Choroid plexus epithelial cell (primary cell): ENCODE measurements around the gene KRT35.
A peak's percentile ranks its signal among the peaks of the same experiment; 100 is the strongest.

ENCODE experiments used
- DNase-seq: peaks from one replicate; pipeline ENCODE4 v3.0.0-alpha.2; 2010; ENCODE audit warnings: low read depth
- H3K4me3 ChIP-seq: 2 replicates; pipeline ENCODE4 v1.5.1; 2011; ENCODE audit warnings: low read depth, mild to moderate bottlenecking, control low read depth, low read length, moderate library complexity
- TF ChIP-seq, protein P1 (sequence below): conservative IDR thresholded peaks from 2 replicates; pipeline ENCODE4 v1.5.1; 2011; ENCODE audit warnings: low read depth, mild to moderate bottlenecking, control low read depth, inconsistent platforms, low read length, moderate library complexity

Gene KRT35

GRCh38 chr17:41466988-41467387 is 14.0 kb downstream of the KRT35 start, which contains the start of gene KRT32:
TSS of gene KRT32 (minus strand) at chr17:41467386. CDS start at chr17:41467325, 61 bp downstream.
- DNase-seq, result no peak
- TF ChIP-seq, protein P1, sequence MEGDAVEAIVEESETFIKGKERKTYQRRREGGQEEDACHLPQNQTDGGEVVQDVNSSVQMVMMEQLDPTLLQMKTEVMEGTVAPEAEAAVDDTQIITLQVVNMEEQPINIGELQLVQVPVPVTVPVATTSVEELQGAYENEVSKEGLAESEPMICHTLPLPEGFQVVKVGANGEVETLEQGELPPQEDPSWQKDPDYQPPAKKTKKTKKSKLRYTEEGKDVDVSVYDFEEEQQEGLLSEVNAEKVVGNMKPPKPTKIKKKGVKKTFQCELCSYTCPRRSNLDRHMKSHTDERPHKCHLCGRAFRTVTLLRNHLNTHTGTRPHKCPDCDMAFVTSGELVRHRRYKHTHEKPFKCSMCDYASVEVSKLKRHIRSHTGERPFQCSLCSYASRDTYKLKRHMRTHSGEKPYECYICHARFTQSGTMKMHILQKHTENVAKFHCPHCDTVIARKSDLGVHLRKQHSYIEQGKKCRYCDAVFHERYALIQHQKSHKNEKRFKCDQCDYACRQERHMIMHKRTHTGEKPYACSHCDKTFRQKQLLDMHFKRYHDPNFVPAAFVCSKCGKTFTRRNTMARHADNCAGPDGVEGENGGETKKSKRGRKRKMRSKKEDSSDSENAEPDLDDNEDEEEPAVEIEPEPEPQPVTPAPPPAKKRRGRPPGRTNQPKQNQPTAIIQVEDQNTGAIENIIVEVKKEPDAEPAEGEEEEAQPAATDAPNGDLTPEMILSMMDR, result no peak
- H3K4me3 ChIP-seq, result no peak within 1 kb of the TSS

- DNase-seq, result peak; percentile 69
- no peak overlapping the region for H3K4me3 ChIP-seq
- TF ChIP-seq, protein P1, result no peak
Observed at GRCh38 chr17:41464682-41465081, 16.3 kb downstream of the KRT35 start.

GRCh38 chr17:41464173-41464572 is 16.8 kb downstream of the KRT35 start:
- DNase-seq, result no peak
- TF ChIP-seq, protein P1, result no peak
- no peak overlapping the region for H3K4me3 ChIP-seq

- TF ChIP-seq, protein P1, result no peak
Observed at GRCh38 chr17:41463746-41464145, 17.2 kb downstream of the KRT35 start.

DNA sequence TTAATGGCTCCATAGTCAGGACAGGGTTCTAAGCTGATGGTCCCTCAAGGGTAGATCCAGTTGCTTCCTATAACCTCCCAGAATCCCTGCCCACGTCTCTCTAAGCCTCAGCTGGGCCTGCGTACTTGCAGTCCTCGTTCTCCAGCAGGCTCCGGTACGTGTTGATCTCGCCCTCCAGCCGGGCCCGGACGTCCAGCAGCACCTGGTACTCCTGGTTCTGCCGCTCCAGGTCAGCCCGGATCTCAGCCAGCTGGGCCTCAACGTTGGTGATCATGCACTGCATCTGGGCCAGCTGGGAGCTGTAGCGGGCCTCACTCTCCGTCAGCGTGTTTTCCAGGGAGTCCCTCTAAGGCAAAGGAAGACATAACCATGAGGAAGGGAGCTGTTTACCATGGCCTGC is 18.2 kb downstream of the KRT35 start:
- TF ChIP-seq, protein P1, result no peak
- no peak overlapping the region for H3K4me3 ChIP-seq
- no peak for DNase-seq

More at GRCh38 chr17:41463746-41464145, 17.2 kb downstream of the KRT35 start:
- DNase-seq, result no peak
- no peak overlapping the region for H3K4me3 ChIP-seq

- DNase-seq, result no peak
- TF ChIP-seq, protein P1, result no peak
- H3K4me3 ChIP-seq, result no peak overlapping the region
Observed at GRCh38 chr17:41457676-41458075, 23.3 kb downstream of the KRT35 start.

DNA sequence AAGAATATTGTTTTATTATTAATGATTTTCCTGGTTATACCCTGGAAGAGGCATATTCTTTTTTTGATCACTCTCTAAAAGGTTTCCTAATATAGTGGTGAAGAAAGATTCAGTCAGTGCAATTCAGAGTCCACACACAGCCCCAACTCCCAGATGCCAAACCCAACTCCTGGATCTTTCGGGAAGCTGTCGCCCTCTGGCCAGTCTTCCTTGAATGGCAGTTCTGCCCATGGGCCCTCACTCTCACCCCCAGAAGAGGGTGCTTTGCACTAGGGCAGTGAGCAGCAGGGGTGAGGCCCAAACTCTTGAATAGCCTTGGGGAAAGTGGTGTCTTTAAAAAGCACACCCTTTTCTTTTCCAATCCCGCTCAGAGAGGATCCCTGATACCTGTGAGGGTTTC is 24.7 kb downstream of the KRT35 start:
- no peak for DNase-seq
- TF ChIP-seq, protein P1, result peak; percentile 25
- no peak overlapping the region for H3K4me3 ChIP-seq
